OCI-LY1 (cell line): ENCODE measurements around the gene FAM89A.

Experiments
- H2AFZ ChIP-seq: fragments of 200-600 bp; sonication (generic), shearing (Covaris generic); 2 replicates; pipeline ENCODE4 v1.6.0; 2014; ENCODE audit warnings: antibody characterized with exemption, mild to moderate bottlenecking, low read length
- H3F3A ChIP-seq: fragments of 200-600 bp; sonication (generic), shearing (Covaris generic); 2 replicates; pipeline ENCODE4 v1.6.0; 2014; ENCODE audit warnings: mild to moderate bottlenecking, antibody characterized with exemption, low read length, moderate library complexity; ENCODE audit not compliant: insufficient read depth
- H3K27ac ChIP-seq: fragments of 200-600 bp; sonication (generic); 2 replicates; pipeline ENCODE4 v1.5.1; 2014; ENCODE audit warnings: low read length, mixed run types, mild to moderate bottlenecking, low read depth; ENCODE audit not compliant: poor library complexity, severe bottlenecking
- H3K27me3 ChIP-seq: fragments of 200-600 bp; sonication (generic); 2 replicates; pipeline ENCODE4 v1.6.0; 2014; ENCODE audit warnings: antibody characterized with exemption, mild to moderate bottlenecking, low read length, moderate library complexity; ENCODE audit not compliant: insufficient read depth
- H3K36me3 ChIP-seq: fragments of 200-600 bp; sonication (generic); 2 replicates; pipeline ENCODE4 v1.6.1; 2014; ENCODE audit warnings: mild to moderate bottlenecking, antibody characterized with exemption, low read length, moderate library complexity, mixed read lengths; ENCODE audit not compliant: insufficient read depth
- H3K4me1 ChIP-seq: fragments of 200-600 bp; sonication (generic); 2 replicates; pipeline ENCODE4 v1.5.1; 2014; ENCODE audit warnings: mild to moderate bottlenecking, low read length, moderate library complexity; ENCODE audit not compliant: insufficient read depth, severe bottlenecking
- H3K4me2 ChIP-seq: fragments of 200-600 bp; sonication (generic), shearing (Covaris generic); 2 replicates; pipeline ENCODE4 v1.6.1; 2014; ENCODE audit warnings: low read length
- H3K4me3 ChIP-seq: fragments of 200-600 bp; sonication (generic); 2 replicates; pipeline ENCODE4 v1.5.1; 2014; ENCODE audit warnings: low read length, low read depth, mild to moderate bottlenecking, mixed read lengths; ENCODE audit not compliant: poor library complexity, severe bottlenecking
- H3K79me2 ChIP-seq: fragments of 200-600 bp; shearing (Covaris generic); 2 replicates; pipeline ENCODE4 v1.6.1; 2016; ENCODE audit warnings: mixed run types, low read length, mixed read lengths; ENCODE audit not compliant: insufficient read depth
- H3K9ac ChIP-seq: fragments of 200-600 bp; sonication (generic), shearing (Covaris generic); 2 replicates; pipeline ENCODE4 v1.6.1; 2014; ENCODE audit warnings: mild to moderate bottlenecking, low read length, mixed read lengths
- H3K9me2 ChIP-seq: fragments of 200-600 bp; sonication (generic), shearing (Covaris generic); 2 replicates; pipeline ENCODE4 v1.6.1; 2014; ENCODE audit warnings: low read depth, mild to moderate bottlenecking, low read length, mixed read lengths
- H3K9me3 ChIP-seq: fragments of 200-600 bp; shearing (Covaris generic); 2 replicates; pipeline ENCODE4 v1.6.1; 2014; ENCODE audit warnings: low read length, mixed read lengths
- H4K20me1 ChIP-seq: fragments of 200-600 bp; sonication (generic), shearing (Covaris generic); 2 replicates; pipeline ENCODE4 v1.6.0; 2016; ENCODE audit warnings: mild to moderate bottlenecking, low read length; ENCODE audit not compliant: insufficient read depth
- CTCF ChIP-seq: fragments of 200-600 bp; sonication (generic), shearing (Covaris generic); IDR thresholded peaks from 2 replicates; pipeline ENCODE4 v1.5.1; 2017; ENCODE audit warnings: mild to moderate bottlenecking, antibody characterized with exemption, low read length, moderate library complexity, mixed read lengths
- EZH2 ChIP-seq: fragments of 200-600 bp; sonication (generic), shearing (Covaris generic); IDR thresholded peaks from 2 replicates; pipeline ENCODE4 v1.8.0; 2017; ENCODE audit warnings: borderline replicate concordance, mixed run types, mild to moderate bottlenecking, antibody characterized with exemption, low read length, moderate library complexity, mixed read lengths

Gene FAM89A

GRCh38 chr1:231036416-231036815 lies 3.6 kb downstream of the FAM89A start:
- Histone ChIP-seq H4K20me1 (no peaks in the 10 kb centered on the region), H3K9me3 (no peaks in the 10 kb centered on the region), H3K27ac (no peak overlapping the region), H3F3A (no peaks in the 10 kb centered on the region), H3K27me3 (no peaks in the 10 kb centered on the region), H3K4me1 (peaks cover 14% of the 10 kb centered on the region), H3K9me2 (no peaks in the 10 kb centered on the region), H3K9ac (no peak overlapping the region), H3K4me2 (no peak overlapping the region), H3K36me3 (no peaks in the 10 kb centered on the region), H3K79me2 (no peaks in the 10 kb centered on the region), H3K4me3 (no peak overlapping the region), H2AFZ (no peak overlapping the region)
- no peak for TF ChIP-seq EZH2
- TF ChIP-seq CTCF: no peak

GRCh38 chr1:231035799-231036198 lies 4.3 kb downstream of the FAM89A start:
- H3K27me3 ChIP-seq: no peaks in the 10 kb centered on the region
- no peak overlapping the region for H3K9ac ChIP-seq
- no peaks in the 10 kb centered on the region for H3K36me3 ChIP-seq
- no peak overlapping the region for H3K4me3 ChIP-seq
- no peak overlapping the region for H3K27ac ChIP-seq
- no peaks in the 10 kb centered on the region for H3K79me2 ChIP-seq
- no peak overlapping the region for H2AFZ ChIP-seq
- H4K20me1 ChIP-seq: no peaks in the 10 kb centered on the region
- no peaks in the 10 kb centered on the region for H3F3A ChIP-seq
- H3K9me2 ChIP-seq: no peaks in the 10 kb centered on the region
- no peak overlapping the region for H3K4me2 ChIP-seq
- H3K4me1 ChIP-seq: peaks cover 14% of the 10 kb centered on the region
- TF ChIP-seq EZH2: no peak
- TF ChIP-seq CTCF: no peak
- no peaks in the 10 kb centered on the region for H3K9me3 ChIP-seq

- H3K79me2 ChIP-seq: no peaks in the 10 kb centered on the region
Measured at GRCh38 chr1:231032963-231033362, 7.1 kb downstream of the FAM89A start.

More at GRCh38 chr1:231032963-231033362, 7.1 kb downstream of the FAM89A start:
- Histone ChIP-seq H3K4me2 (no peak overlapping the region), H3K27ac (no peak overlapping the region), H3K9ac (no peak overlapping the region), H3K36me3 (no peaks in the 10 kb centered on the region), H3K4me3 (no peak overlapping the region), H3K9me3 (no peaks in the 10 kb centered on the region), H4K20me1 (no peaks in the 10 kb centered on the region), H3K9me2 (no peaks in the 10 kb centered on the region), H3K27me3 (no peaks in the 10 kb centered on the region), H3K4me1 (no peaks in the 10 kb centered on the region), H2AFZ (no peak overlapping the region), H3F3A (no peaks in the 10 kb centered on the region)
- no peak for TF ChIP-seq CTCF
- TF ChIP-seq EZH2: no peak
